ENCODE measurements around the gene EVA1C.

- TF ChIP-seq EZH2 (IDR thresholded peaks at IDR 0.05; ENCODE audit: borderline replicate concordance, insufficient read depth, low read depth, low read length, poor library complexity, severe bottlenecking) (no peak), CTCF (IDR thresholded peaks at IDR 0.05) (no peak)
Measured at GRCh38 chr21:32558106-32558505, 145.6 kb downstream of the EVA1C start.
